Testis (tissue), 2 donors: ENCODE measurements around the gene ARSG.

Source experiments
- CTCF ChIP-seq, 3 experiments: fragments of 450-650 bp in 2 of 3; fragments of 200-600 bp in 1 of 3; sonication (generic) in 1 of 3; IDR thresholded peaks; one replicate each; pipeline ENCODE4 v1.5.1; 2016 to 2019; ENCODE audit warnings: antibody characterized with exemption in 3 of 3, mild to moderate bottlenecking in 2 of 3, moderate library complexity in 1 of 3
- POLR2A ChIP-seq: fragments of 450-650 bp; IDR thresholded peaks from one replicate; pipeline ENCODE4 v1.6.1; 2017; ENCODE audit warnings: antibody characterized with exemption, mild to moderate bottlenecking, moderate library complexity

- TF ChIP-seq CTCF (IDR thresholded peaks at IDR 0.05) (no peak), POLR2A (no peak)
Measured at GRCh38 chr17:68301438-68301959, 10.2 kb downstream of the ARSG start.
